Breast epithelium (tissue), 3 donors: ENCODE data around the gene TCERG1L.

Experiments
- POLR2A ChIP-seq: fragments of 450-650 bp; IDR thresholded peaks from one replicate; pipeline ENCODE4 v1.6.1; 2016; ENCODE audit warnings: antibody characterized with exemption, mild to moderate bottlenecking, moderate library complexity
- TF ChIP-seq, protein P1 (sequence below), 3 donors: fragments of 450-650 bp; IDR thresholded peaks; one replicate each; pipeline ENCODE4 v1.5.1; 2016 to 2017; ENCODE audit warnings: antibody characterized with exemption in 3 of 3, mild to moderate bottlenecking in 3 of 3, moderate library complexity in 3 of 3

DNA sequence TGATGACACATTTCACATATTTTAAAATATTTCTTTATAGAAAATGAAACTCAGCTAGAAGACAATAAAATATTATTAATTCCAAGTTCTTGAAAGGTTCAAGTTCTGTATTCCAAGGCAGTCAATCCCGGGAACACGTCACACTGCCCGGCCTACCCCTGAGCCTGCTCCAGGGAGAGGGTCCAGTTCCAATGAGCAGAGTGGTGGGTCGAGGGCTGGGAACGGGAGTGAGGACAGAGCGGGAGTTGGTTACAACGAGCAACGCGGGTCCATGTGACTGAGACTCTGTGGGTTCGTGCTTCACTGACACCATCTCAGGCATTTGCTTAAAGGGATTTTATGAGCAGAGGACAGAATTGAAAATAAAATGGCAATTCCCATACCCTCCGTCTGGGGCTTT lies 209.4 kb downstream of the TCERG1L start:
- TF ChIP-seq, protein P1, sequence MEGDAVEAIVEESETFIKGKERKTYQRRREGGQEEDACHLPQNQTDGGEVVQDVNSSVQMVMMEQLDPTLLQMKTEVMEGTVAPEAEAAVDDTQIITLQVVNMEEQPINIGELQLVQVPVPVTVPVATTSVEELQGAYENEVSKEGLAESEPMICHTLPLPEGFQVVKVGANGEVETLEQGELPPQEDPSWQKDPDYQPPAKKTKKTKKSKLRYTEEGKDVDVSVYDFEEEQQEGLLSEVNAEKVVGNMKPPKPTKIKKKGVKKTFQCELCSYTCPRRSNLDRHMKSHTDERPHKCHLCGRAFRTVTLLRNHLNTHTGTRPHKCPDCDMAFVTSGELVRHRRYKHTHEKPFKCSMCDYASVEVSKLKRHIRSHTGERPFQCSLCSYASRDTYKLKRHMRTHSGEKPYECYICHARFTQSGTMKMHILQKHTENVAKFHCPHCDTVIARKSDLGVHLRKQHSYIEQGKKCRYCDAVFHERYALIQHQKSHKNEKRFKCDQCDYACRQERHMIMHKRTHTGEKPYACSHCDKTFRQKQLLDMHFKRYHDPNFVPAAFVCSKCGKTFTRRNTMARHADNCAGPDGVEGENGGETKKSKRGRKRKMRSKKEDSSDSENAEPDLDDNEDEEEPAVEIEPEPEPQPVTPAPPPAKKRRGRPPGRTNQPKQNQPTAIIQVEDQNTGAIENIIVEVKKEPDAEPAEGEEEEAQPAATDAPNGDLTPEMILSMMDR (IDR thresholded peaks at IDR 0.05) = no peak
- no peak for TF ChIP-seq POLR2A
